Adrenal gland (tissue), 12 donors: Measurements from ENCODE around the gene ZNF358. TPM values are rescaled to one million over a fixed set of nuclear protein-coding genes. Genes with fewer than 3 reads are reported as not detected.

Source experiments
- DNase-seq, 7 donors: peaks; one replicate each; pipeline ENCODE4 v3.0.0-alpha.2; 2019 to 2020
- H3K27ac ChIP-seq, 5 donors: fragments of 200-600 bp; sonication (generic) in 4 of 5; 1 replicate in 3 of 5; 2 replicates in 2 of 5; pipeline versions ENCODE4 v1.5.1 to v1.8.0; 2016 to 2020; ENCODE audit warnings: mild to moderate bottlenecking in 1 of 5
- H3K27me3 ChIP-seq: fragments of 200-600 bp; 2 replicates; pipeline ENCODE4 v1.8.0; 2021
- H3K36me3 ChIP-seq, 2 donors: fragments of 200-600 bp; replicated peaks in 1 of 2; 1 replicate in 1 of 2; 2 replicates in 1 of 2; pipeline versions ENCODE4 v1.5.1 to v1.8.0; 2018 to 2022
- H3K4me1 ChIP-seq, 2 donors: fragments of 200-600 bp; replicated peaks in 1 of 2; 1 replicate in 1 of 2; 2 replicates in 1 of 2; pipeline versions ENCODE4 v1.5.1 to v1.8.0; 2018 to 2021
- H3K4me3 ChIP-seq, 4 donors: fragments of 200-600 bp; sonication (generic) in 3 of 4; one replicate each; pipeline ENCODE4 v1.5.1; 2016 to 2018
- H3K9me3 ChIP-seq, 3 donors: fragments of 200-600 bp; sonication (generic) in 1 of 3; replicated peaks in 1 of 3; 1 replicate in 2 of 3; 2 replicates in 1 of 3; pipeline versions ENCODE4 v1.5.1 to v1.8.0; 2016 to 2021
- CTCF ChIP-seq, 6 experiments: fragments of 450-650 bp in 4 of 6; fragments of 200-600 bp in 2 of 6; sonication (generic) in 1 of 6; IDR thresholded peaks; 1 replicate in 5 of 6; 2 replicates in 1 of 6; pipeline versions ENCODE4 v1.5.1 to v1.8.0; 2016 to 2021; ENCODE audit warnings: antibody characterized with exemption in 6 of 6, mild to moderate bottlenecking in 2 of 6, moderate library complexity in 1 of 6
- POLR2A ChIP-seq, 2 donors: fragments of 450-650 bp; IDR thresholded peaks; one replicate each; pipeline ENCODE4 v1.6.1; 2017; ENCODE audit warnings: antibody characterized with exemption in 2 of 2, mild to moderate bottlenecking in 2 of 2, moderate library complexity in 1 of 2
- WGBS, 4 donors: extraction: QIAGEN DNeasy Blood & Tissue Kit in 2 of 4; methylation state at CpG; one replicate each; pipeline versions ENCODE4 v1.1.5 to v1.1.7; 2013 to 2017; 5-methylcytosine and 5-hydroxymethylcytosine counted together
- intact Hi-C, 2 donors: fragments of 100-400 bp; cut with DNase I; formaldehyde crosslinking; loops; one replicate each; pipeline versions ENCODE4 v1.14.1 to v1.15.0; 2022 to 2023
- polyA plus RNA-seq, 3 donors: library from polyadenylated mRNA; stranded (reverse); fragments of 200-250 nt in 2 of 3; fragments of 350-450 nt in 1 of 3; fragmentation: Illumina TruSeq in 1 of 3; extraction: RNeasy Lipid Tissue Mini Kit (QIAGEN cat#74804) in 1 of 3; gene quantifications; one replicate each; pipeline ENCODE4 v1.2.3, GENCODE V29; 2013 to 2014
- total RNA-seq, 9 donors: library from RNA; depleted of rRNA in 4 of 9; stranded (reverse); fragments of >200 nt in 4 of 9; fragments of 120-200 nt in 1 of 9; fragmentation: NEBNext Ultra II Directional in 1 of 9; extraction: Animal tissue kit (Norgen Biotek cat#: 25700) in 1 of 9; gene quantifications; one replicate each; pipeline versions ENCODE4 v1.1.0 to v1.2.4, GENCODE V29; 2013 to 2023
- donor health status: healthy with polysubstance abuse.
- donor health status: Bipolar disorder and iron deficiency.
- donor health status: DM: yes; HTN: yes; CAD: no.
- donor health status: DM: no; HTN: no; CAD: no.
- donor health status: DM: no; HTN: no; CAD: no.
- donor health status: DM: yes; HTN: yes; CAD: no.

The ZNF358 gene
- total and polyA plus RNA-seq, 12 donors = 12.8 to 197 (median 101) TPM

- TF ChIP-seq POLR2A (IDR thresholded peaks at IDR 0.05) (no peak), CTCF (IDR thresholded peaks at IDR 0.05) (no peak)
- peaks cover 0 to 57% of the 10 kb centered on the region in 2 donors for H3K36me3 ChIP-seq
- H3K4me1 ChIP-seq = no peaks in the 10 kb centered on the region
- intact Hi-C loops = no loop called here
- H3K27me3 ChIP-seq = no peaks in the 10 kb centered on the region
- H3K27ac ChIP-seq = peak overlapping the region in 2 of 5 donors; percentile 30 to 71
- no peaks in the 10 kb centered on the region for H3K9me3 ChIP-seq
- no peak for DNase-seq
- 93 to 98% (median 97%) methylated on average over 6 to 24 of the region's 24 CpGs for WGBS, 4 donors
- no peak overlapping the region for H3K4me3 ChIP-seq
These were observed 26.8 kb downstream of the ZNF358 start for GRCh38 chr19:7542556-7543348.

- H3K27me3 ChIP-seq = no peaks in the 10 kb centered on the region
- intact Hi-C loops = no loop called here
- 69 to 86% (median 76%) methylated on average over 3 of the region's 3 CpGs for WGBS, 4 donors
- no peaks in the 10 kb centered on the region for H3K9me3 ChIP-seq
- peak overlapping the region in 3 of 5 donors; percentile 21 to 75 (median 44) for H3K27ac ChIP-seq
- peaks cover 0 to 41% of the 10 kb centered on the region in 2 donors for H3K36me3 ChIP-seq
- H3K4me3 ChIP-seq = no peak overlapping the region
- H3K4me1 ChIP-seq = no peaks in the 10 kb centered on the region
- TF ChIP-seq POLR2A (IDR thresholded peaks at IDR 0.05) = no peak
- TF ChIP-seq CTCF (IDR thresholded peaks at IDR 0.05) = no peak
- peak in 3 of 7 donors; percentile 19 to 46 (median 29) for DNase-seq
These were observed 28.7 kb downstream of the ZNF358 start for GRCh38 chr19:7544626-7545025.

- TF ChIP-seq POLR2A (IDR thresholded peaks at IDR 0.05) (no peak), CTCF (IDR thresholded peaks at IDR 0.05) (no peak)
- Histone ChIP-seq H3K27me3 (no peaks in the 10 kb centered on the region), H3K4me3 (no peak overlapping the region), H3K4me1 (no peaks in the 10 kb centered on the region), H3K36me3 (peaks cover 0 to 38% of the 10 kb centered on the region in 2 donors), H3K9me3 (no peaks in the 10 kb centered on the region), H3K27ac (peak overlapping the region in 2 of 5 donors; percentile 22 to 44)
- intact Hi-C loops = no loop called here
- peak in 1 of 7 donors; percentile 14 for DNase-seq
- WGBS, 4 donors = 83 to 90% (median 84%) methylated on average over 7 to 8 of the region's 8 CpGs
These were observed 29.4 kb downstream of the ZNF358 start for GRCh38 chr19:7545300-7545699.

GRCh38 chr19:7545904-7546303 is 30.0 kb downstream of the ZNF358 start:
- WGBS, 4 donors = 63 to 81% (median 71%) methylated on average over 1 of the region's 1 CpG
- intact Hi-C loops = no loop called here
- H3K27ac ChIP-seq = no peak overlapping the region
- H3K27me3 ChIP-seq = no peaks in the 10 kb centered on the region
- TF ChIP-seq CTCF (IDR thresholded peaks at IDR 0.05) = no peak
- no peak for TF ChIP-seq POLR2A (IDR thresholded peaks at IDR 0.05)
- no peak overlapping the region for H3K4me3 ChIP-seq
- H3K9me3 ChIP-seq = no peaks in the 10 kb centered on the region
- no peak for DNase-seq
- no peaks in the 10 kb centered on the region for H3K4me1 ChIP-seq
- H3K36me3 ChIP-seq = peaks cover 0 to 37% of the 10 kb centered on the region in 2 donors
